WTC11 (cell line): Measurements from ENCODE around the gene PDCD6IP. TPM values are rescaled to one million over a fixed set of nuclear protein-coding genes. Genes with fewer than 3 reads are reported as not detected.

Experiments used
- ATAC-seq: fragments of 200-7000 bp; cut with Tn5 transposase; 2 replicates; pipeline ENCODE4 v1.10.0; 2021; ENCODE audit warnings: mild to moderate bottlenecking, moderate library complexity
- CTCF ChIA-PET: fragments of 300-600 bp; sonication (Branson Sonifier 250); formaldehyde crosslinking; loops from one replicate; lab custom pipeline; 2021; ENCODE audit warnings: antibody characterized with exemption; lab: Charles Lee
- POLR2A ChIA-PET: fragments of 350-600 bp; sonication (Branson Sonifier 250); formaldehyde crosslinking; loops from one replicate; lab custom pipeline; 2021; ENCODE audit warnings: antibody characterized with exemption; lab: Charles Lee
- DNase-seq: peaks from one replicate; pipeline ENCODE4 v3.0.0; 2021; ENCODE audit warnings: low spot score
- H3K27ac Mint-ChIP-seq: 2 replicates; pipeline ENCODE4 v1.8.0; 2021; ENCODE audit warnings: mixed read lengths
- H3K27me3 Mint-ChIP-seq: 2 replicates; pipeline ENCODE4 v1.8.0; 2021; ENCODE audit warnings: low read depth, mild to moderate bottlenecking, moderate library complexity, mixed read lengths
- H3K36me3 Mint-ChIP-seq: 2 replicates; pipeline ENCODE4 v1.8.0; 2021; ENCODE audit warnings: mixed read lengths
- H3K4me1 Mint-ChIP-seq: 2 replicates; pipeline ENCODE4 v1.8.0; 2022; ENCODE audit warnings: mixed read lengths
- H3K4me3 Mint-ChIP-seq: 2 replicates; pipeline ENCODE4 v1.8.0; 2021; ENCODE audit warnings: mild to moderate bottlenecking, moderate library complexity, mixed read lengths
- H3K9me3 Mint-ChIP-seq: 2 replicates; pipeline ENCODE4 v1.8.0; 2021; ENCODE audit warnings: mixed read lengths
- ATF2 ChIP-seq: sonication (generic); formaldehyde crosslinking; IDR thresholded peaks from 2 replicates; pipeline ENCODE4 v1.8.1; 2022; ENCODE audit warnings: low read depth, missing genetic modification reagents, borderline replicate concordance
- CBFB ChIP-seq: sonication (generic); formaldehyde crosslinking; IDR thresholded peaks from 2 replicates; pipeline ENCODE4 v1.8.1; 2022; ENCODE audit warnings: mild to moderate bottlenecking, low read depth, missing genetic modification reagents
- CREB1 ChIP-seq: sonication (generic); formaldehyde crosslinking; IDR thresholded peaks from 2 replicates; pipeline ENCODE4 v1.8.0; 2023; ENCODE audit warnings: mild to moderate bottlenecking, missing genetic modification reagents
- E2F4 ChIP-seq: sonication (generic); formaldehyde crosslinking; IDR thresholded peaks from 2 replicates; pipeline ENCODE4 v1.8.1; 2022; ENCODE audit warnings: low read depth, mild to moderate bottlenecking, moderate library complexity, missing genetic modification reagents, borderline replicate concordance
- E2F5 ChIP-seq: sonication (generic); formaldehyde crosslinking; IDR thresholded peaks from 2 replicates; pipeline ENCODE4 v1.8.1; 2022; ENCODE audit warnings: mild to moderate bottlenecking, moderate library complexity, missing genetic modification reagents
- ELF4 ChIP-seq: sonication (generic); formaldehyde crosslinking; IDR thresholded peaks from 2 replicates; pipeline ENCODE4 v1.8.1; 2022; ENCODE audit warnings: low read depth, mild to moderate bottlenecking, moderate library complexity, missing genetic modification reagents
- FOXJ3 ChIP-seq: sonication (generic); formaldehyde crosslinking; IDR thresholded peaks from 2 replicates; pipeline ENCODE4 v1.9.0; 2021; ENCODE audit warnings: missing genetic modification reagents, mild to moderate bottlenecking, borderline replicate concordance
- GRHL2 ChIP-seq: fragments of 250-450 bp; sonication (Bioruptor Pico); IDR thresholded peaks from 2 replicates; pipeline ENCODE4 v1.8.0; 2022; ENCODE audit warnings: mild to moderate bottlenecking, moderate library complexity; ENCODE audit not compliant: insufficient replicate concordance, severe bottlenecking
- GTF2I ChIP-seq: fragments of 250-450 bp; sonication (Bioruptor Pico); conservative IDR thresholded peaks from 2 replicates; pipeline ENCODE4 v1.4.0; 2021; ENCODE audit warnings: mild to moderate bottlenecking
- KAT7 ChIP-seq: sonication (generic); formaldehyde crosslinking; IDR thresholded peaks from 2 replicates; pipeline ENCODE4 v1.8.1; 2023; ENCODE audit warnings: missing genetic modification reagents, mild to moderate bottlenecking, borderline replicate concordance
- MXD4 ChIP-seq: fragments of 250-450 bp; sonication (Bioruptor Pico); IDR thresholded peaks from 2 replicates; pipeline ENCODE4 v1.8.0; 2021; ENCODE audit warnings: mild to moderate bottlenecking, moderate library complexity, borderline replicate concordance
- NFATC4 ChIP-seq: fragments of 250-450 bp; sonication (Bioruptor Pico); IDR thresholded peaks from 2 replicates; pipeline ENCODE4 v1.9.0; 2021; ENCODE audit warnings: mild to moderate bottlenecking
- NR1H2 ChIP-seq: sonication (generic); formaldehyde crosslinking; IDR thresholded peaks from 2 replicates; pipeline ENCODE4 v1.9.0; 2021; ENCODE audit warnings: mild to moderate bottlenecking, moderate library complexity, missing genetic modification reagents
- NR2C2 ChIP-seq: sonication (generic); formaldehyde crosslinking; IDR thresholded peaks from 2 replicates; pipeline ENCODE4 v1.8.0; 2022; ENCODE audit warnings: mild to moderate bottlenecking, missing genetic modification reagents
- OVOL2 ChIP-seq: fragments of 250-450 bp; sonication (Bioruptor Pico); IDR thresholded peaks from 2 replicates; pipeline ENCODE4 v1.9.0; 2021; ENCODE audit warnings: mild to moderate bottlenecking, borderline replicate concordance
- RORB ChIP-seq: fragments of 250-450 bp; sonication (Bioruptor Pico); IDR thresholded peaks from 2 replicates; pipeline ENCODE4 v1.9.0; 2021; ENCODE audit warnings: mild to moderate bottlenecking
- SMAD4 ChIP-seq: sonication (generic); formaldehyde crosslinking; IDR thresholded peaks from 2 replicates; pipeline ENCODE4 v1.8.0; 2022; ENCODE audit warnings: mild to moderate bottlenecking, missing genetic modification reagents
- TEAD4 ChIP-seq: sonication (generic); formaldehyde crosslinking; IDR thresholded peaks from 2 replicates; pipeline ENCODE4 v1.8.0; 2022; ENCODE audit warnings: mild to moderate bottlenecking, missing genetic modification reagents
- TP53 ChIP-seq: sonication (generic); formaldehyde crosslinking; IDR thresholded peaks from 2 replicates; pipeline ENCODE4 v1.8.1; 2023; ENCODE audit warnings: mild to moderate bottlenecking, missing genetic modification reagents
- ZNF416 ChIP-seq: fragments of 250-450 bp; sonication (Bioruptor Pico); IDR thresholded peaks from 2 replicates; pipeline ENCODE4 v1.9.0; 2021; ENCODE audit warnings: mild to moderate bottlenecking, inconsistent platforms
- total RNA-seq: library from RNA; stranded (reverse); gene quantifications from 3 replicates; pipeline ENCODE4 v1.2.3, GENCODE V29; 2021
- TF ChIP-seq, protein P1 (sequence below): sonication (generic); formaldehyde crosslinking; IDR thresholded peaks from 2 replicates; pipeline ENCODE4 v1.8.0; 2022; ENCODE audit warnings: mild to moderate bottlenecking, missing genetic modification reagents
- TF ChIP-seq, protein P2 (sequence below): sonication (generic); formaldehyde crosslinking; IDR thresholded peaks from 2 replicates; pipeline ENCODE4 v1.8.1; 2022; ENCODE audit warnings: missing genetic modification reagents, borderline replicate concordance
- TF ChIP-seq, protein P3 (sequence below): sonication (generic); formaldehyde crosslinking; IDR thresholded peaks from 2 replicates; pipeline ENCODE4 v1.8.0; 2022; ENCODE audit warnings: missing genetic modification reagents

Gene PDCD6IP
- total RNA-seq, 1 experiment from 2014 or later: 173 TPM

- ATAC-seq (no peak), DNase-seq (no peak)
- Mint-ChIP-seq H3K36me3 (no peaks in the 10 kb centered on the region), H3K4me3 (no peak overlapping the region), H3K27me3 (no peaks in the 10 kb centered on the region), H3K9me3 (no peaks in the 10 kb centered on the region), H3K4me1 (peaks cover 14% of the 10 kb centered on the region), H3K27ac (no peak overlapping the region)
- TF ChIP-seq NR1H2 (CRISPR knock-in tag) (no peak), ELF4 (no peak), E2F5 (CRISPR knock-in tag) (no peak), KAT7 (CRISPR knock-in tag) (no peak), FOXJ3 (CRISPR knock-in tag) (no peak)
- TF ChIP-seq, protein P1, sequence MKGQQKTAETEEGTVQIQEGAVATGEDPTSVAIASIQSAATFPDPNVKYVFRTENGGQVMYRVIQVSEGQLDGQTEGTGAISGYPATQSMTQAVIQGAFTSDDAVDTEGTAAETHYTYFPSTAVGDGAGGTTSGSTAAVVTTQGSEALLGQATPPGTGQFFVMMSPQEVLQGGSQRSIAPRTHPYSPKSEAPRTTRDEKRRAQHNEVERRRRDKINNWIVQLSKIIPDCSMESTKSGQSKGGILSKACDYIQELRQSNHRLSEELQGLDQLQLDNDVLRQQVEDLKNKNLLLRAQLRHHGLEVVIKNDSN (CRISPR knock-in tag): no peak
- POLR2A ChIA-PET: no interaction called here
- CTCF ChIA-PET: interaction anchor here (1.3 to 3.6 kb wide), 7 partner anchors 31 to 769 kb away, joined by 3 to 30 read pairs (median 8); no protein-coding TSS in a partner anchor
These were observed 116.4 kb downstream of the PDCD6IP start for GRCh38 chr3:33914731-33915379.

DNA sequence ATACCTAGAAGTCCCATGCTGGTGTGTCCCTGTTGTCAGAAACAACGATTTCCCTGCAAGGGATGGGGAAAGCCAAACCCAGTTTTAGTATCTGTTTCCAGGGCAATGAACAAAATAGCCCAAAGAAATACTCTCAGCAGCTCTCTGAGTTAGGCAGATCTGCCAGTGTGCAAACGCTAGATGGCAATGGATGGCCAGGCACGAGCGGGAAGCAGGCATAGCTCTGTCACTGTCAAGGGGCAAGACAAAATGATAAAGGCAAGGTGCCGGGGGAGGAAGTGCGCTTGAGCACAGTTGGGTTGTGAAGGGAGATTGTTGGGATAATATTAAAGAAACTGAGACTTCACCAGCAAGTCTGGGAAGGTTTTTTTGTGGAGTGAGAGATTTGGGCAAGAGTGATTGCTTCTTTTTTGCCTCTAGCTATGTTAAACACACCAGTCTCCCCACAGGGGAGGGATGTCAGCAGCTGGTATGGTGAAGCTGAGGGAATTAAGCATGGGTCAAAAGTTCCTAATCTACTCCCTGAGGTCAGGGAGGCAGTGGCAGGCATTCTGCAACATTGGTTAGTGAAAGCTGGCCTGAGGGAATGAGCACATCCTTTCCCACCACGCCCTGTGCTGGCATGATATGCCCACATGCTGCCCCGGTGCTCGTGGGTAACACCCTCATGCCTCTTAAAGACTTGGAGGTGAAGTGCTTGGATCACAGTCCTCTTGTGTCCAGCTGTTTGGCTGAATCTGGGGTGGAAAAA, 117.5 kb downstream of the PDCD6IP start:
- no peaks in the 10 kb centered on the region for H3K27me3 Mint-ChIP-seq
- POLR2A ChIA-PET: no interaction called here
- no peak overlapping the region for H3K27ac Mint-ChIP-seq
- no peak overlapping the region for H3K4me3 Mint-ChIP-seq
- H3K36me3 Mint-ChIP-seq: no peaks in the 10 kb centered on the region
- peak; percentile 73 for ATAC-seq
- no peak for TF ChIP-seq GTF2I (CRISPR knock-in tag)
- TF ChIP-seq ATF2: no peak
- TF ChIP-seq, protein P2, sequence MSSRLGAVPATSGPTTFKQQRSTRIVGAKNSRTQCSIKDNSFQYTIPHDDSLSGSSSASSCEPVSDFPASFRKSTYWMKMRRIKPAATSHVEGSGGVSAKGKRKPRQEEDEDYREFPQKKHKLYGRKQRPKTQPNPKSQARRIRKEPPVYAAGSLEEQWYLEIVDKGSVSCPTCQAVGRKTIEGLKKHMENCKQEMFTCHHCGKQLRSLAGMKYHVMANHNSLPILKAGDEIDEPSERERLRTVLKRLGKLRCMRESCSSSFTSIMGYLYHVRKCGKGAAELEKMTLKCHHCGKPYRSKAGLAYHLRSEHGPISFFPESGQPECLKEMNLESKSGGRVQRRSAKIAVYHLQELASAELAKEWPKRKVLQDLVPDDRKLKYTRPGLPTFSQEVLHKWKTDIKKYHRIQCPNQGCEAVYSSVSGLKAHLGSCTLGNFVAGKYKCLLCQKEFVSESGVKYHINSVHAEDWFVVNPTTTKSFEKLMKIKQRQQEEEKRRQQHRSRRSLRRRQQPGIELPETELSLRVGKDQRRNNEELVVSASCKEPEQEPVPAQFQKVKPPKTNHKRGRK (CRISPR knock-in tag): no peak
- TF ChIP-seq RORB (CRISPR knock-in tag): no peak
- no peak for TF ChIP-seq OVOL2
- TF ChIP-seq E2F4 (CRISPR knock-in tag): no peak
- no peak for TF ChIP-seq TEAD4
- TF ChIP-seq CBFB (CRISPR knock-in tag): no peak
- no peak for TF ChIP-seq NR2C2
- no peak for TF ChIP-seq CREB1
- no peak for TF ChIP-seq NFATC4
- TF ChIP-seq SMAD4 (CRISPR knock-in tag): no peak
- TF ChIP-seq TP53: no peak
- TF ChIP-seq GRHL2: no peak
- TF ChIP-seq, protein P3, sequence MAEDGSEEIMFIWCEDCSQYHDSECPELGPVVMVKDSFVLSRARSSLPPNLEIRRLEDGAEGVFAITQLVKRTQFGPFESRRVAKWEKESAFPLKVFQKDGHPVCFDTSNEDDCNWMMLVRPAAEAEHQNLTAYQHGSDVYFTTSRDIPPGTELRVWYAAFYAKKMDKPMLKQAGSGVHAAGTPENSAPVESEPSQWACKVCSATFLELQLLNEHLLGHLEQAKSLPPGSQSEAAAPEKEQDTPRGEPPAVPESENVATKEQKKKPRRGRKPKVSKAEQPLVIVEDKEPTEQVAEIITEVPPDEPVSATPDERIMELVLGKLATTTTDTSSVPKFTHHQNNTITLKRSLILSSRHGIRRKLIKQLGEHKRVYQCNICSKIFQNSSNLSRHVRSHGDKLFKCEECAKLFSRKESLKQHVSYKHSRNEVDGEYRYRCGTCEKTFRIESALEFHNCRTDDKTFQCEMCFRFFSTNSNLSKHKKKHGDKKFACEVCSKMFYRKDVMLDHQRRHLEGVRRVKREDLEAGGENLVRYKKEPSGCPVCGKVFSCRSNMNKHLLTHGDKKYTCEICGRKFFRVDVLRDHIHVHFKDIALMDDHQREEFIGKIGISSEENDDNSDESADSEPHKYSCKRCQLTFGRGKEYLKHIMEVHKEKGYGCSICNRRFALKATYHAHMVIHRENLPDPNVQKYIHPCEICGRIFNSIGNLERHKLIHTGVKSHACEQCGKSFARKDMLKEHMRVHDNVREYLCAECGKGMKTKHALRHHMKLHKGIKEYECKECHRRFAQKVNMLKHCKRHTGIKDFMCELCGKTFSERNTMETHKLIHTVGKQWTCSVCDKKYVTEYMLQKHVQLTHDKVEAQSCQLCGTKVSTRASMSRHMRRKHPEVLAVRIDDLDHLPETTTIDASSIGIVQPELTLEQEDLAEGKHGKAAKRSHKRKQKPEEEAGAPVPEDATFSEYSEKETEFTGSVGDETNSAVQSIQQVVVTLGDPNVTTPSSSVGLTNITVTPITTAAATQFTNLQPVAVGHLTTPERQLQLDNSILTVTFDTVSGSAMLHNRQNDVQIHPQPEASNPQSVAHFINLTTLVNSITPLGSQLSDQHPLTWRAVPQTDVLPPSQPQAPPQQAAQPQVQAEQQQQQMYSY: no peak
- TF ChIP-seq MXD4 (CRISPR knock-in tag): no peak
- TF ChIP-seq ZNF416: no peak
- no peaks in the 10 kb centered on the region for H3K9me3 Mint-ChIP-seq
- peak; percentile 25 for DNase-seq
- CTCF ChIA-PET: interaction anchor here (0.6 to 3.6 kb wide), 12 partner anchors 9 to 768 kb away, joined by 3 to 30 read pairs (median 4); no protein-coding TSS in a partner anchor
- H3K4me1 Mint-ChIP-seq: peaks cover 17% of the 10 kb centered on the region
